SKM-1 treated with dmso at 0.1 percent for 144 hours (cell line): ENCODE results near the gene MRPS34.
A peak's percentile ranks its signal among the peaks of the same experiment; 100 is the strongest.
"Not testable (repeated sequence)": the region's sequence is repeated elsewhere in the genome, so short reads cannot be mapped to it uniquely, and the experiment has no call there.

Experiments used
- DNase-seq: peaks from one replicate; lab custom pipeline; 2025; ENCODE audit not compliant: unreplicated experiment; lab: John Stamatoyannopoulos, UW

Gene MRPS34

DNA sequence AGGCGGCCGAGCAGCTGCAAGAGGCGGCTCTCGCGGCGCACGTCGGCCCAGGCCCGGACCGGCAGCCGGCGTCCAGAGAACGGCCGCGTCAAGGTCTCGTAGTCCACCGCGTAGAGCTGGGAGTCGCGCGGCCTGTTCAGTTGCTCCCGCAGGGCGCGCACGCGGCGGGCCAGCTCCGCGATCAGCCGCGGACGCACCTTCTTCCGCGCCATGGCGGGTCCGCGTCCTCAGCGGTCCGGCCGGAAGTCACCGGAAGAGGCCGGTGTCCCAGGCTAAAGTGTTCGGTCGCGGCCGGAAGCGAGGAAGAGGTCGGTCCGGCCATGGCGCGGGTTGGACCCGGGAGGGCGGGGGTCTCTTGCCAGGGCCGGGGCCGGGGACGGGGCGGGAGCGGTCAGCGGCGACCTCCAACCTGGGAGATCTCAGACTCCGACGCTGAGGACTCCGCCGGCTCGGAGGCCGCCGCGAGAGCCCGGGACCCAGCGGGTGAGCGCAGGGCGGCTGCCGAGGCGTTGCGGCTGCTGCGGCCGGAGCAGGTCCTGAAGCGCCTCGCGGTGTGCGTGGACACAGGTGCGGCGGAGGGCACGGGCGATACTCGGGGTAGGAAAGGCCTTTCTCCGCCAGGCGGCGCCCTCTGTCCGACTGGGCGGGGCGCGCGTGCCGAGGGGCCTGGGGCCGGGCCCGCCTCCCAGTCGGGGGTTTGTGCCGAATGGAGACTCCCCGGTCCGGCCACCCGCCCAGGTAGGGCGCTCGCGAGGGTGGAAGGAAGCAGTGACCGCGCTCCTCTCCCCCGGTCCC lies at the start of gene MRPS34:
Gene MRPS34 (minus strand): TSS at position 227 of the 795 bp plus-strand sequence. CDS start 15 bp downstream, at position 212.
- peak; percentile 58 for DNase-seq

DNA sequence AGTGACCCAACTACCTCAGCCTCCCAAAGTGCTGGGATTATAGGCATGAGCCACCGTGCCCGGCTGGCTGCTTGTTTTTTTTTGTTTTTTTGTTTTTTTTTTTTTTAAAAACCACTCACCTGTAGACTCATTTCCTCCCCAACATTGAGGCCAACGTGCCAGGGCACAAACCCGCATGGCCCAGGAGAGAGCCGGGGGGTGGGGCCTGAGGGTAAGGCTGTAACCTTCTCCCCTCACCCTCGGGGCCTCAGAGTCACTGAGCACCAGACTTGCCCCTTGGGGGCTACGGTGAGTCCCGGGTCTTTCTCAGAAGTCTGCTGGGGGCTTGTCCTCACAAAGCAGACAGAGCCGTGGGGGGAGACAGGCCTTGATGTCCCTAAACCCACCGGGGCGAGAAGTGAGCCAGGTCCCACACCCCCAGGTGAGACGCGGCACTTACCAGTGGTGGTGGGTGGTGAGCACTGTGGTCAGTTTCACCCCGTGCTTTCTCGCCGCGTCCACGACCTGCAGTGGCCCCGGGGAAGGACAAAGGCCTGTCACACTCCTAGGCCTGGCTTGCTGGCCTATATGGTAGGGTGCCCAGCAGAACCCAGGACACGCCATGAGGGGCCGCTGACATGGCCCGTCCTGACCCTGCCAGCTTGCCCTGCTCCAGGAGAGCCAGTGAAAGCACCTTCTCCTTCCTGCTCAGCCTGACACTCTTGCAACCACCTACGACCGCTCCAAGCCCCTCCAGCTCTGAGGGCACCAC lies 49.1 kb upstream of the MRPS34 start:
- no peak for DNase-seq

DNA sequence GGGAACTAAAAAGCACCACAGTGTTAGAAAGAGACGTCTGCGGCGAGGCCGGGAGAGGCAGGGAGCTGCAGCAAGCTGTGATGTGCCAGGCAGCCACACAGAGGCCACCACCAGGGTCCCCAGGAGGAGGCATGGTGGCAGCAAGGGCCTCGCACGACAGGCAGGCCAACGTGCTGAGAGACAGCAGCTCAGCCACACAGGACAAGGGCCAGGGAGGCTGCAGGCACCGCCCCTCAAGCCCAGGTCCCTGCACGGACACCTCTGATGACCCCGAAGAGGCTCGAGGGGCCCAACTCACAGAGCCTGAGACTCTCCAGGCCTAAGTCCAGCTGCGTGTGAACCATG lies 48.0 kb upstream of the MRPS34 start:
- no peak for DNase-seq

DNA sequence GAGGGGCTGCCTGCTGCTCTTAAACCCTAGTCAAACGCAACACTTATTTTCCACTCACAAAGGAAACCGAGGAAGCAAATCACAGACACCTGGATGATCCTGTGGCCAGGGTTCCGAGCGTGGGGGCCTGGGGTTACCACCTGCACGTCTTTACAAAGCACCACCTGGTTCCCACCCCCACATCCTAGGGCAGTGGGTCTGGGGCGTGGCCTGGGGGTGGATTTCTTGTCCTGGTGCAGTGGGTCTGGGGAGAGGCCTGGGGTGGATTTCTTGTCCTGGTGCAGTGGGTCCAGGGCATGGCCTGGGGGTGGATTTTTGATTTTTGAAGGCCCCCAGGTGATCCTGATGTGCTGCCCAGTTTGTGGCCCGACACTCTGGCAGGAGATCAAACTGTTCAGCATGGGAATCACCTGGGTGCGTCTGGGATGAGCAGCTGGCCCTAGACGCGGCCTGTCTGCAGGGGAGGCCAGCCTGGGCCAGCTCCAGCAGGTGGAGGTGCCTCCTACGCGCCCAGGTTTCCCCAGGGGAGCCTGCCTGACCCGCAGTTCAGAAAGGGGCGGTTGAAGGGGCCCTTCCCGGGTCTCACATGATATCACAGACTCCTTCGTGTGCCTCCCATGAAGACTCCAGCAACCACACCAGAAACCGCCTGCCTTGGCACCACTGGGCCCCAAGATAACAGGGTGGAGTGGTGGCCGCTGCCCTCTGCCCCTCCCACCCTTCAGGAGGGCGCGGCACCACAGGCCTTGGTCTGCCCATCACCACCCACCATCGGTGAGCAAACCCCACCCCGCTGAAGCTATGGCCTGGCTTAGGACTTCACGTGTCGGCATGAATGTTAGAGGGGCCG lies 47.4 kb upstream of the MRPS34 start:
- no peak for DNase-seq

DNA sequence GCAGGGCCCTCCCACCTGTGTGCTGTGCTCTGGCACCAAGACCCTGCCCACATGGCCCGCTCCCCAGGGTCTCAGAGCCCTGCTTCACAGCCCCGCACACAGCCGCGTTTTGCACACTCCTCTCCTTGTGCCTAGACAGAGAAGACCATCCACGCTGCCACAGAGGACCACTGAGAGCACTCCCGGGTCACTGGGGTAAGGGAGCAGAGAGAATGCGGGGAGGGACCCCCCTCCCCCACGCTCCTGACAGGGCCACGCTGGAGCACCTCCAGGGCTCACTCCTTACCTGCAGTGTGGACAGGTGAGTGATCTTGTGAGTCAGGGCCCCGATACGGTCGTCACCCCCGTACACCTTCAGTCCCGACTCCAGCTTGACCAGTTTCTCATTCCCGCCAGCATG lies 46.7 kb upstream of the MRPS34 start:
- DNase-seq, result no peak

DNA sequence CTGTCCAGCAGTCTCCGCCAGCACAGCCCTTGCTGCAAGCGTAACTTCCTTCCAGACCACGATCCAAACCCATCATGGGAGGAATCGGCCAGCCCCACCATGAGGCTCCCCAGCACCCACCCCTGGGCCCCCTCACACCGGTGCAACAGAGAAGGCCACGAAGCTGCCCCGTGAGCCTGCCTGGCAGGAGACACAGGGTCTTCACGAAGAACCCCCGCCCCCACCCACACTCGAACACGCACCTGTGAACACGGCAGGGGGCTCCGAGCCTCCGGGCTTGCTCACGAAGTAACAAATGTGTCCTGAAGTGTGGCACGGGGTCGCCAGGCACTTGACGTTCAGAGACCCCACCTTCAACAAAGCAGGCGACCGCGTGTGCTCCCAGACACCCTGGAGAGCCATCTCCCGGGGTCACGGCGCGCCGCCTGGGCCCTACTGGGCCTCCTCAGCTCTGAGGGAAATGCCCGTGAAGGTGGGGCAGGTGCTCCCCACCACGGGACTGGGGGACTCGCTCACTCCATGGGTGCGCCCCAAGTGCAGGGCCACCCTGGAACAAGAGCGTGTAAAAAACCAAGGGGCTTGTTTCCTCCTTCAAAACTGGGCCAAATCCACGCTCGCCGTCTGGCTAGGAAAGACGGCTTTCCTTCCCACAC lies 46.1 kb upstream of the MRPS34 start:
- DNase-seq, result no peak

DNA sequence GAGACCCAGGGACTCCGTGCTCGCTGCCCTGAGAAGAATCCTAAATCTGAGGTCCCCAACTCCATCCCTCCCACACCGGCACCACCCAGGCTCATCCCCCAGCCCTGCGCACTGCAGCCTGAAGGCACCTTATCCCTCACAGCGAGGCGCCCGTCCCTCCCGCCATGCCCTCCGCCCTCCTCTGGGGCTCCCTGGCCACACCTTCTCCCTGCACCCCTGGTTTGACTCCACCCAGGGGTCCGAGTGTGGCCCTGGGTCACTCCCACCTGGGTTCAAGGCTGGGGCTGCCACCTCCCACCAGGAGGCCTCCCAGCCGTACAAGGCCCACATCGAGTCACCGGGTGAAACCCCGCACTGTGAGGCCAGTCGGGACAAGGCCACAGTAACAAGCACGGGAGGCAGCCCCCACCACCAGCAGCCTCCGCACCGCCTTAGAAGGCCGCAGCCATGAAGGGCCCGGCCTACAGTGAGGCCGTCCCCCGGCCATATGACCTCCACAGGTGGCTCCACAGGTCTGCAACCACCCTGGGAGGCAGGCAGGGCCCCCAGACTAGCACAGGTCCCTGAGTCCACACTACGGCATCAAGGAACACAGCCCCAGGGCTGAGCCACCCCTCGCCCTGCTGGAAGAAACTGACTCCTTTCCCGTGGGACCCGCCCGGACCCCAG lies 45.4 kb upstream of the MRPS34 start:
- no peak for DNase-seq

- DNase-seq, result no peak
Measured at GRCh38 chr16:1817716-1818115, 44.8 kb upstream of the MRPS34 start.

GRCh38 chr16:1817276-1817589 lies 44.3 kb upstream of the MRPS34 start:
- DNase-seq, result no peak

DNA sequence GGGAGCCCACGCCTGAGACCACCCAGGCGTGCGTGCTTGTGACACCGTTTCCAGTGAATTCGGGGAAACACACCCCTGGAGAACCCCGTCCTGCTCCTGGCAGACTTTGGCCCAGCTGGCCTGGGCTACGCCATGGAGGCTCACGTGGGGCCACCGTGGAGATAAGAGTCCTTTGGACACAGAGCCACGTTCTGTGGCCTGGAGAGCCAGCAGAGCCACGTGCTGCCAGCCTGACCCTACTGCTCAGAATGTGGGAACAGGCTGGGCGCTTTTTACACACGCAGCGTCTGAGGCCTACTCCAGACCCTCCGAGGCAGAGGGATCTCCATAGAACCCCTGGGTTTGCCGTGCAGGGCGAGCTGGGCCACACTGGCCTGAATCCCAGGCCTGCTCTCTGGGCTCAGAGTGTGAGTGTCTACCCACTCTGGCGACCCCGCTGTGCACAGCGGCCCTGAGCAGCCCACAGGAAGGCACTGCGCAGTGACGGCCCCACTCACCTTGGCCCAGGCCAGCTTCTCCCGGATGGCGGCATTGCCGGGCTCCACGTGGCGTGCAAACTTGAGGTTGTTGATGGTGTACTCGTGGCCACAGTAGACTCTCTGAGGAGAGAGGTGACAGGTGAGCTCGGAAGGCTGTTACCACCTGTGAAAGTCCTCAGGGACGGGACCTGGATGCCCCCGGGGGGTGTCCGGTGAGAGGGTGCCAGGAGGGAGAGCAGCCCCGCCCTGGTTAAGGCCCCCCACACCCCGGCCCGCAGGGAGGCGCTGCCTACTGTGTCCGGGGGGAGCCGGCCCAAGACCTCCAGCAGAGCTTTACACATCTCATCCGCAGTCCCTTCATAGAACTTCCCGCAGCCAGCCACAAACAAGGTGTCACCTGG lies 43.7 kb upstream of the MRPS34 start:
- no peak for DNase-seq

GRCh38 chr16:1815461-1815860 lies 42.5 kb upstream of the MRPS34 start:
- no peak for DNase-seq

DNA sequence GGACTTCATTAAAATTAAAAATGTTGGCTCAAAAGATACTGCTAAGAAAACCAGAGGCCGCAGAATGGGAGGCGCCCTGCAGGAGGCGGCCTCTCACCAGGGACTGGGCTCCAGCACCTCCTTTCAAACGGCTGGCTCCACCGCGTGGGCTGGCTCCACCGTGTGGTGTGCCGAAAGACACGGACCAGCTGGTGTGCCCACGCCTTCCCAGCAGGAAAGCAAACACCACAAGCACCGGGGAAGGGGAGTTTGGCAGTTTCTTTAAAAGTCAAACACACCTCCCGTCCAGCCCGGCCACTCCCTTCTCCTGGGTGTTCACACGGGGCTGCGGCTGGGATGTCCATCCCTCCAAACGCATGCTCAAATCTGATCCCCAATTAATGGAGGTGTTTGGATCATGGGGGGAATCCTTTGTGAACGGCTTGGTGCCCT lies 39.8 kb upstream of the MRPS34 start:
- no peak for DNase-seq

DNA sequence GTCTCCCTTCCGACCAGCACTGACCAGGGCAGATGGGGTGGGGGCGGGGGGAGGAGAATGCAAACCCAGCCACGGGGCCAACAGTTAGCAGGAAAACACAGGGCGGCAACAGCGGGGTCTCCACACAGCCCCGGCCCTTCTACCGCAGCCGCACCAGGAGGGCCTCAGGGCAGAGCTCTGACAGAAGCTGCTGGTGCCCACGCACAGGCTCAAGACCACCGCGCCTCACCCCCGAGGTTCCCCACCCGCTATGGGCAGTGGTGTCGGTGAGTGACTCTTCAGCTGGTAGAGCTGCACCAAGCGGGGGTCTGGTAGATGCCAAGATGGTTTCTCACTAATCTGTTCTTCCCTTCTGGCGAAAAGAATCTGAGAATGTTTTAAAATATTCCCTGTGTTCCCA lies 37.6 kb upstream of the MRPS34 start:
- no peak for DNase-seq

DNA sequence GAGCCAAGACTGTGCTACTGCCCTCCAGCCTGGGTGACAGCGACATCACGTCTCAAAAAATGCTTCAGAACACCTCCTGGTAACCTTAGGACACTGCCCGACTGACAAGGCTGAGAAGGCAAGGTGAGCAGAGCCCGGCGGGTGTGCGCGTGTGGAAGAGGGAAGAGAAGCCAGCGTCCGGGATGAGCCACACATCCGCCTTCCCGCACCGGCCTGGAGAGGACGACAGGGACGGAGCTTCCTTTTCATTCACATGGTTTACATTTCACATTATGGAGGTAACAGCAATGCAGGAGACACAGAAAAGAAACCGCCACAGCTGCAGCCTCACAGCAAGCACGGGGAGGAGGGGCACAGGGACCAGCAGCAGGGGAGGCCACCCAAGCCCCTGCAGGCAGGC lies 37.2 kb upstream of the MRPS34 start:
- DNase-seq, result no peak

- no peak for DNase-seq
Measured at GRCh38 chr16:1809281-1809801, 36.4 kb upstream of the MRPS34 start.

- no peak for DNase-seq
Measured at GRCh38 chr16:1808691-1809090, 35.8 kb upstream of the MRPS34 start.

GRCh38 chr16:1807626-1808025 lies 34.7 kb upstream of the MRPS34 start:
- no peak for DNase-seq

DNA sequence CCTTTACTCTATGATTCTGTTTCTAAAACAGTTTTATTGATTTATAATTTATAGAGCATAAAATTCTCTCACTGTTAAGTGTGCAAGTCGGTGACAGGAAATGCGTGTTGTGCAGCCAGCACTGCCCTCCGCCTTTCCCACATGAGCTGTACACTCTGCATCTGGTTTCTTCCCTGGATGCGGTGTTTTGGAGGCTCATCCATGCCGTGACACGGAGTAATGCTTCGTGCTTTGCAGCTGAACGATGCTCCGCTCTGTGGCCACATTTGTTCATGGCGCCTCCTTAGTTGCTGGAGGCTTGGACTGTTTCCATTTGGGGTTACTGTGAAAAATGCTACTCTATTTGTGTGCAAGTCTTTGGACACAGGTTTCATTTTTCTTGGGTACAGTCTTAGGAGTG lies 27.8 kb upstream of the MRPS34 start:
- no peak for DNase-seq

DNA sequence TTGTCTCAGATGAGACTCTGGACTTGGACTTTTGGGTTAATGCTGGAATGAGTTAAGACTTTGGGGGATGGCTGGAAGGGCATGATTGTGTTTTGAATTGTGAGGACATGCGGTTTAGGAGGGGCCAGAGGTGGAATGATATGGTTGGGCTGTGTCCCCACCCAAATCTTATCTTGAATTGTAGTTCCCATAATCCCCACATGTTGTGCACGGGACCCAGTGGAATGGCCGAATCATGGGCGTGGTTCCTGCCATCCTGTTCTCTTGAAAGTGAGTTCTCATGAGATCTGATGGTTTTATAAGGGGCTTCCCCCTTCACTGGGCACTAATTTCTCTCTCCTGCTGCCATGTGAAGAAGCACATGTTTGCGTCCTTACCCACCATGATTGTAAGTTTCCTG lies 26.3 kb upstream of the MRPS34 start:
- DNase-seq, result not testable (repeated sequence)
